Breast epithelium (tissue), 4 donors: ENCODE data around the gene NSF. TPM values are rescaled to one million over a fixed set of nuclear protein-coding genes. Genes with fewer than 3 reads are reported as not detected.
"Not testable (repeated sequence)": the region's sequence is repeated elsewhere in the genome, so short reads cannot be mapped to it uniquely, and the experiment has no call there.

Experiments used
- DNase-seq, 2 donors: peaks; one replicate each; pipeline ENCODE4 v3.0.0-alpha.2; 2019; ENCODE audit warnings: low spot score in 2 of 2
- H3K27ac ChIP-seq, 2 donors: fragments of 200-600 bp; sonication (generic) in 1 of 2; one replicate each; pipeline ENCODE4 v1.5.1; 2016 to 2019; ENCODE audit warnings: mild to moderate bottlenecking in 1 of 2
- H3K27me3 ChIP-seq, 2 donors: fragments of 200-600 bp; sonication (generic) in 1 of 2; one replicate each; pipeline versions ENCODE4 v1.5.1 to v1.6.0; 2017 to 2019; ENCODE audit warnings: control low read depth in 1 of 2, mild to moderate bottlenecking in 1 of 2
- H3K36me3 ChIP-seq: fragments of 200-600 bp; one replicate; pipeline ENCODE4 v1.5.1; 2019
- H3K4me1 ChIP-seq, 2 donors: fragments of 200-600 bp; sonication (generic); one replicate each; pipeline ENCODE4 v1.5.1; 2016 to 2019; ENCODE audit warnings: control low read depth in 1 of 2
- H3K4me3 ChIP-seq, 3 donors: fragments of 200-600 bp; sonication (generic); 1 replicate in 2 of 3; 2 replicates in 1 of 3; pipeline ENCODE4 v1.5.1; 2016 to 2019; ENCODE audit warnings: mild to moderate bottlenecking in 3 of 3, moderate library complexity in 2 of 3
- H3K9me3 ChIP-seq, 2 donors: fragments of 200-600 bp; sonication (generic) in 1 of 2; one replicate each; pipeline ENCODE4 v1.5.1; 2016 to 2019; ENCODE audit warnings: control low read depth in 1 of 2
- intact Hi-C: fragments of 100-400 bp; cut with DNase I; formaldehyde crosslinking; loops from one replicate; pipeline ENCODE4 v1.15.1; 2023; ENCODE audit warnings: low total_unique reads
- total RNA-seq, 3 donors: library from RNA; depleted of rRNA; stranded (reverse); fragments of >200 nt; gene quantifications; one replicate each; pipeline ENCODE4 v1.1.0, GENCODE V29; 2016

Gene NSF
- total RNA-seq = 10 to 100 TPM; 22.1 to 38.1 (median 38.0) TPM

DNA sequence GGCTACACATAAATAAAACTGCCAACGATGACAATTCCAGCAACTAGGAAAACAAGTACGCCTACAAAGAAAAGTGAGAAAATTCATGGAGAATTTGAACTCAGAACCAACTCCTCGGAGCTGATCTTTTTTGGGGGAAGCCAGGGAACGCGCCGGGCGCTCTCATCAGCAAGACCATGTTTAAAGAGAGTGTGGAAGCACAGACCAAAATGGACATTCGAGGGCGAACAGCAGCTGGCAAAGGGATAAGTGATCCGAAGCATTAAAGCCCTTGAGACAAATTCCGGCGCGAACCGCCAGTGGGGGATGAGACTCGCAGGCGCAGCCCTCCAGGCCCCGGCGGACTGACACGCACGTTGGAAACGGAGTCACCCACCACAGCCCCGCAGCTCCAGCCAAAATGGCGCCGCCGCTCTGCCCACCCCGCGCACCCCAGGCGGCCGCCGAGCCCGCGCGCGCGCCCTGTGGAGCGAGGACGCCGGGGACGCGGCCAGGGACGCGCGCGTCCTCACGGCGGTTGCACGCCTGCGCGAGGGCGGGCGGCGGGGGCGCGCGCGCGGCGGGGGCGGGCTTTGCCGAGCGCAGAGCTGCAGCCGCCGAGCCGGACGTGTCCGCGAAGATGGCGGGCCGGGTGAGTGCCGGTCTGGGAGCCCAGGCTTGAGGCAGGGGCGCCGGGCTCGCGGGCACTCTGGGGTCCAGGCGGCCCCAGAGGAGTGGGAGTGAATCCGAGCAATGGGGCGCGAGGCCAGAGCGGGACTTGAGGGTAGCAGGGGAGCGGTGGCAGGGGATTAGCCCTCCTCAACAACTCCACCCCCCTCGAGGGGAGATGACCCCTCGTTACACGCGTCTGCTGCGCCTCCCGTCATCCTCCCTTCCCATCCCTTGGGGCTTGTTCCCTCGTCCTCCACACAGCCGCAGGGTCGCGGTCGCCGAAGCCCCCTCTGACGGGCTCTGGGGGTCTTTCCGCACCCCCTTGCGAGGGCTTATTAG lies at the start of gene NSF:
Gene NSF (plus strand): TSS at position 513 of the 990 bp plus-strand sequence. CDS start 107 bp downstream, at position 620.
- H3K36me3 ChIP-seq, H3K4me1 ChIP-seq, intact Hi-C loops, DNase-seq, H3K9me3 ChIP-seq, H3K27ac ChIP-seq, H3K4me3 ChIP-seq, H3K27me3 ChIP-seq: not testable (repeated sequence)

DNA sequence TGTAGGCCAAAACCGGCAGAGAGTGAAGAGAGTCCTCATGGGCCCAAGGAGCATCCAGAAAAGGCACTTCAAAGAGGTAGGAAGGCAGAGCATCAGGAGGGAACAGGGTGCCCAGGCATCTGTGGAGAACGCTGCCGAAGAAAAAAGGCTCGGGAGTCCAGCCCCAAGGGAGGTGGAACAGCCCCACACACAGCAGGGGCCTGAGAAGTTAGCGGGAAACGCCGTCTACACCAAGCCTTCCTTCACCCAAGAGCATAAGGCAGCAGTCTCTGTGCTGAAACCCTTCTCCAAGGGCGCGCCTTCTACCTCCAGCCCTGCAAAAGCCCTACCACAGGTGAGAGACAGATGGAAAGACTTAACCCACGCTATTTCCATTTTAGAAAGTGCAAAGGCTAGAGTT lies 41.9 kb upstream of the NSF start:
- H3K36me3 ChIP-seq, H3K4me1 ChIP-seq, H3K27ac ChIP-seq, H3K4me3 ChIP-seq, intact Hi-C loops, H3K27me3 ChIP-seq, DNase-seq, H3K9me3 ChIP-seq: not testable (repeated sequence)

DNA sequence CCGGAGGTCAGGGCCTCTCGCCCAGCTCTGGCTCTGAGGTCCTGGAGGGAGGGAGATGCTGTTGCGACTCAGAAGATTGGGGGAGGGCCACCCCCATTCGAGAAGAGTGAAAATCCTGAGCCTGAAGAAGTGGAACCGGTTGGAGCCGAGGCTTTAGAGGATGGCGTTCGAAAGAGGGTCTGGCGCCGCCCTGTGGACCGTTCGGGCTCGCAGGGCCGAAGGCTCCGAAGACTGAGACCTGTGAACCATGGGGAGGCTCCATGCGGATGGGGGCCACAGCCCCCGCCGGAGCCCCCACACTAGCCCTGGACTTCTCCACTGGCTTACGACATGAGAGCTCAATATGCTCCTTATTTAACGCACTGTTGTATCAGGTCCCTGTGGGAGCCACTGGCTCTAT lies 31.3 kb upstream of the NSF start:
- H3K36me3 ChIP-seq, H3K4me3 ChIP-seq, H3K9me3 ChIP-seq, intact Hi-C loops, H3K27me3 ChIP-seq, DNase-seq, H3K4me1 ChIP-seq, H3K27ac ChIP-seq: not testable (repeated sequence)

DNA sequence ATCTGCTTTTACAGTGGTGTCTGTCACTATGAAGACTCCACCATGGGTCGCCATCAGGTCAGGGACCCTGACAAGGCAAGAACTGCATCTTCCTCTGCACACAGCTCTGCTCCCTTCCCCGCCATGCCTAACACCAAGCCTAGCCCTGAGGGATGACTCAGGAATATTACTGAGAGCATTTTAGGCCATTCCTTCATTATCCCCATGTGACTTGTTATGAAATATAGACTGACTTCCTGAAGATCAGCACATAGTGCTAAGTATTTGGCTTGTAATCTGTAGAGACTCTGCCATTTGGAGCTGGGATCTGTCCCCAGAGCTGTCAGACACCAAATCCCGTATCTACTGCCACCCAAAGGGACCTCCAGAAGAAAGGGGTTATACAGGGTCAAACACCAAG lies 30.4 kb upstream of the NSF start:
- H3K4me3 ChIP-seq, H3K36me3 ChIP-seq, H3K9me3 ChIP-seq, H3K27ac ChIP-seq, DNase-seq, intact Hi-C loops, H3K27me3 ChIP-seq, H3K4me1 ChIP-seq: not testable (repeated sequence)

DNA sequence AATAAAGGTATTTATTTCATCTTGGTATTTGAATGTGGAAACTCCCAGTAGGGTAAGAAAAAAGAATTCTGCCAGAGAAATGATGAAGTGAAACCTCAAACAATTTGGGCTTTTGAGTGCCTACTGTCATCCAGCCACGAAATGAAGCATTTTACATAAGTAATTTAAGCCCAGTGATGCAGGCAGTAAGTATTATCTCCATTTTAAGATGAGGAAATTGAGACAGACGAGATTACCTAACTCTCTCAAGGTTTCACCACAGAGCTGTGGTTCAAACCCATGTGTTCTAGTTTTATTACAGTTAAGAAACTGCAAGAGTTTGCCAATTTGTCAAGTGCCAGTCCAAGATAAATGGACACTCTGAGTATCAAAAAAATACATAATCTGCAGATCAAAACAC lies 24.2 kb upstream of the NSF start:
- H3K27me3 ChIP-seq, H3K4me1 ChIP-seq, DNase-seq, H3K9me3 ChIP-seq, H3K4me3 ChIP-seq, H3K27ac ChIP-seq, intact Hi-C loops, H3K36me3 ChIP-seq: not testable (repeated sequence)

DNA sequence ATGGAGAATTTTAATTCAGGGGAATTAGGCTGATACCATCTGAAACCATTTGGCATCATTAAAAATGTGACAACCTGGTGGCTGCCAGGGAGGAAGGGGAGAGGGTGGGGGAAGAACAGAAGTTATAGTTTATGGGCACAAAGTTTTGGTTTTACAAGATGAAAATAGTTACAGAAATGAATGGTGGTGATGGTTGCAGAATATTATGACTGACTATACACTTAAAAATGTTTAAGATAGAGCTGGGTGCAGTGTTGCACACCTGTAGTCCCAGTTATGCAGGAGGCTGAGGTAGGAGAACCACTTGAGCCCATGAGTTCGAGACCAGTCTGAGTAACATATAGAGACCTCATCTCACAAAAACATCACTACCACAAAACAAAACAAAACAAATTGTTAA lies 23.5 kb upstream of the NSF start:
- H3K36me3 ChIP-seq, H3K27me3 ChIP-seq, H3K27ac ChIP-seq, DNase-seq, H3K4me3 ChIP-seq, H3K4me1 ChIP-seq, intact Hi-C loops, H3K9me3 ChIP-seq: not testable (repeated sequence)

DNA sequence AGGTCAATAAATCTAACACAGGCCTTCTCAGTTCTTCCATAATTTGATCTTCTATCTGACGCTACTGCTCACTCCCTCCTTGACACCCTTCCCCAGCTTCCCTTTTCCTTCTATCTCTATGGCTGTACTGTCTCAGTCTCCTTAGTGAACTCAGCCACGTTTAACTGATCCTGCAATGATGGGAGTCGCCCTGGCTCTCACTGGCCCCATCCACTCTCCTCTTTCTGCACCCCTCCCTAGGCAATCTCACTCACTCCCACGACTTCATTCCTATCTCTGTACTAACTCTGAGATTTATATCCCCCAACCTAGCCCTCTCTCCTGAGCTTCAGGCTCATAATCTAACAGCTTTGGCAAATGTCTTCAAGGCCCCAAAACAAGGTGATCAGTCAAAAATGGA lies 18.7 kb upstream of the NSF start:
- H3K4me3 ChIP-seq, DNase-seq, H3K36me3 ChIP-seq, H3K27ac ChIP-seq, H3K4me1 ChIP-seq, H3K27me3 ChIP-seq, intact Hi-C loops, H3K9me3 ChIP-seq: not testable (repeated sequence)

DNA sequence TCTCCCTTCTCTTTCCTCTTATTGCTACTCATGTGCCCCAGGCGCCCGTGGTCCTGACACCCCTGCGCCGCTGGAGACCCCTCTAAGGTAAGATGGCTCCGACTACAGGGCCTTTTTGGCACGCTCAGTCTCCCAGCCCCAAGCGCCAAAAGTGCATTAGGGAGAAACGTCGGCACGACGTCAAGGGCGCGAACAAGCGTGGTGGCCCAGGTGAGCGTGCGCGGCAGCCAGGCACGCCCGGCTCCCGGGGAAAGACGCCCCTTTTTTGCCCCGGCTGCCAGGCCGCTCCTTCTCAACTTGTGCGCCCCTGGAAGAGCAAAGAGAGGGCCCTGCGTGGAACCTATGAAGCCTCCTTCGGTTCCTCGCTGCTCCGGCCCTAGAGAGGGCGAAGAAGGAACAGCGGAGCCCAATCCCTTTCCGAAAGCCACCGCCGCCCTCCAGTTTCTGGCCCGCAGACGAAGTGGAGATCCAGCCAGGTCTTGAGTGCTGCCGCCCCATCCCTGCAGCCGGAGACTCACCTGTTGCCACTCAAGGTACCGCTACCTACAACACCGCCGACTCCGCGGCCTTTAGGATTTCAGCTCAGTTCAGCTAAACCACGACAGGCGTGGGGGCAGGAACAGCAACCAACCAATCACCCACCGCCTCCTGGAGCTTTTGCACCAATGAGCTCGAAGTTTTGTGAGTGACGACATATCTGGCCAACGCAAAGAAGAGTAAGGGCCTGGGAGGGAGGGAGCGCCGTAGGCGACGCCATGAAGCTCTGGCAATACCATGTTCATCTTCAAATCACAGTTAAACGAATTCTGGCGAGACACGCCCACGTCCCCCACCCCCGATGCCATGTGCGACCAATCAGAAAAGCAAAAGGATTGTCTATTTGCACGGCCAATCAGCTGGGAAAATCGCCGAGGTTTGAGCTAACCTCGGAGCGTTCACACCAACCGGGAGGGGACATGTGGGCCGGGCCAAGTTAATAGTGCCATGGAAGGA lies 11.1 kb upstream of the NSF start, which contains the start of gene ARL17A:
Gene ARL17A (minus strand): TSS at position 609 of the 993 bp plus-strand sequence. CDS start 3,369 bp downstream, outside the sequence.
- DNase-seq = peak; percentile 73 to 82

DNA sequence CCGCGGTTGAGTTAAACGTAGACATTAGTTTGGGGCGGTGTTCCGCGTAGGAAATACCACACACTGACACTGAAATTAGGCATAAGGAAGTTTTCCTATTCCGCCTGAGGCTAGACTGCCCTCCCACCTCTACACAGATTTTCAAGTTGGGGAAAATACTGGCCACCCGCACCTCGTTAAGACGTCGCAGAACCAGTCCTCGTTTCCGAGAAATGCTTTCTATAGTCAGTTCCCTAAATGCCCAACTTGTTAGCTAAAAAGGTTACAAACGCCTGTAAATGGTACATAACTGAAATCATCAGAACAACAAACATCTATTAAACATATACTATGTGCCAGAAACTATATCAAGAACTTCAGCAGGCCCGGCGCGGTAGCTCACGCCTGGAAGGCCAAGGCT lies 10.4 kb upstream of the NSF start:
- H3K36me3 ChIP-seq, H3K9me3 ChIP-seq, intact Hi-C loops, H3K4me1 ChIP-seq, H3K27me3 ChIP-seq, DNase-seq: not testable (repeated sequence)
- Histone ChIP-seq H3K4me3 (peak overlapping the region in 2 of 3 donors; percentile 30 to 57), H3K27ac (peak overlapping the region in 1 of 2 donors; percentile 63)

More for the DNA sequence above, 11.1 kb upstream of the NSF start, which contains the start of gene ARL17A:
- H3K4me1 ChIP-seq, H3K27me3 ChIP-seq, H3K36me3 ChIP-seq, intact Hi-C loops, H3K9me3 ChIP-seq: not testable (repeated sequence)
- H3K27ac ChIP-seq = peak within 1 kb of the TSS in 1 of 2 donors; percentile 63
- peak within 1 kb of the TSS in 2 of 3 donors; percentile 30 to 57 for H3K4me3 ChIP-seq

DNA sequence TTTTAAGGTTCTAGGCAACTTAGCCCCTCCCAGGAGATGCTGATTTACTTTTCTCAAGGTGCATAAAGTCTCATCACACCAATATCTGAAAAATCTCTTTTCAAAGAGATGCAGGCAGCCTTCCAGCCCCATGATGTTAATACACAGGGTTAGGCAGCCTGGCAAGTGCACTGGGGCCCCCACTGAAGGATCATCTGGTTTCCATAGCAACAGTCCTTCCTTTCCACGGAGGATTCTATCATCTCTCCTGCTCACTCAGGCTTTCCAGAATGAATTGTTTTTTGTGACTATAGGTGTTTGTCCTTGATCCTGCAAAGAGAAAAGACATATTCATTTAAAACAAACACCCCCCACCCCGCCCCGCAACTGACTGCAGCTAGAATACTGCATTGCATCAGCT lies 5.0 kb upstream of the NSF start:
- H3K4me3 ChIP-seq, H3K27ac ChIP-seq, H3K27me3 ChIP-seq, H3K4me1 ChIP-seq, DNase-seq, intact Hi-C loops, H3K9me3 ChIP-seq, H3K36me3 ChIP-seq: not testable (repeated sequence)

DNA sequence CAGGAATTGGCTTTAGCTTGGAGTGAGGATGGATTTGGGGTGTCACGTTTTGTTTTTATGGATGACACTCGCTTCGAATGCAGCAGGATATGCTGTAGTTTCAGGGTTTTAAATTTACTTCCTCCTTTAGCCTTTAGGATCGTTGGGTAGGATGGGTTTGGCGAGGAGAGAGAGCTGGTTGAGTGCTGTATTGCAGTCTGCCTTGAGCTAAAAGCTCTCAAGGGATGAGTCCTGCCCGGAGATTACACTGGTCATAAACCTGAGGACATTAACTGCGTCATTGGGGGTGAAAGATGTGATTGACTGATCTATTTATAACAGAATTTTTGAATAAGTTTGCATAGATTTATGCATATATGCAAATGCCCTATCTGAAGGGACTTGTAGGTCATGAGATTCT lies 863 bp downstream of the NSF start:
- DNase-seq, H3K36me3 ChIP-seq, H3K4me3 ChIP-seq, H3K9me3 ChIP-seq, H3K27me3 ChIP-seq, intact Hi-C loops, H3K27ac ChIP-seq, H3K4me1 ChIP-seq: not testable (repeated sequence)

DNA sequence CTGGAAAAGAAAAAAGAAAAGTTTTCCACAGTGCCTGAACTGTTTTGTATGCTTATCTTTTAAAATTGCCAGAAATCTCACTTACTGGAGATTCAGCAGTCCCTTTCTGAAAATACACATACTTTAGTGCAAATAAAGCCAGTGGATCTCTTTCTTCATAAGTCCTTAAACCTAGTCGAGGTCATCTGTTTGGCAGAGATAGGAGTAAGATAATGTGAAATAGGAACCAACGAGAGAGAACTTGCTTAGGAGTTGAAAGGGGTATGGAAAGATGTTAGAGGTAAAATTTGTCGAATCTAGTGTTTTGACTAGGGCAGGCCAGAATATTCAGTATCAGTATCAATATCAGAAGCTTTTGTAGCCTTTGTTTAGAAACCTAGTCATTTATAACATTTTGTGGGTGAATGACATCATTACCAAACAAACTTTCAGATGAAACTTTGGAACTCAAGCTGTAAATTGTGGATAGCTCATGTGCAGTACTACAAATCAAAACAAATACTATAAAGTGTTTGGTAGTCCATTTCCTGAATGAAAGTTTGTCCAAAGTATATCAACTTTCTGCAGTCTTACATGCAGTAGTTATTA lies 8.0 kb downstream of the NSF start:
- H3K4me1 ChIP-seq, H3K27me3 ChIP-seq, H3K4me3 ChIP-seq, DNase-seq, H3K27ac ChIP-seq, intact Hi-C loops, H3K36me3 ChIP-seq, H3K9me3 ChIP-seq: not testable (repeated sequence)
